ENCODE results near the gene GPN2. TPM values are rescaled to one million over a fixed set of nuclear protein-coding genes. Genes with fewer than 3 reads are reported as not detected.
"Not testable (repeated sequence)": the region's sequence is repeated elsewhere in the genome, so short reads cannot be mapped to it uniquely, and the experiment has no call there.

Gene GPN2
- total RNA-seq, 1 experiment from 2014 or later = 6.0 TPM

GRCh38 chr1:26900815-26901511 lies 10.9 kb upstream of the GPN2 start:
- no peak for DNase-seq (ENCODE audit: low spot score)

- DNase-seq (ENCODE audit: low spot score) = peak; percentile 81
These were observed 10.1 kb upstream of the GPN2 start, which contains the start of gene GPATCH3 for GRCh38 chr1:26900001-26900814. Gene GPATCH3, minus strand, starts transcription at chr1:26900467. Its CDS starts 25 bp downstream, at chr1:26900442.

- no peak for DNase-seq (ENCODE audit: low spot score)
These were observed 7.3 kb upstream of the GPN2 start for GRCh38 chr1:26897351-26897750.

GRCh38 chr1:26894263-26894662 lies 4.2 kb upstream of the GPN2 start:
- no peak for DNase-seq (ENCODE audit: low spot score)

GRCh38 chr1:26890467-26890796 lies 349 bp upstream of the GPN2 start:
- DNase-seq (ENCODE audit: low spot score) = no peak

- no peak for DNase-seq (ENCODE audit: low spot score)
These were observed 1.9 kb downstream of the GPN2 start for GRCh38 chr1:26888231-26888630.

GRCh38 chr1:26887125-26887524 lies 3.0 kb downstream of the GPN2 start:
- DNase-seq (ENCODE audit: low spot score) = peak; percentile 24

GRCh38 chr1:26882696-26883463 lies 7.2 kb downstream of the GPN2 start:
- DNase-seq (ENCODE audit: low spot score) = no peak

GRCh38 chr1:26881611-26882010 lies 8.5 kb downstream of the GPN2 start:
- not testable (repeated sequence) for DNase-seq (ENCODE audit: low spot score)

- DNase-seq (ENCODE audit: low spot score) = no peak
These were observed 10.3 kb downstream of the GPN2 start for GRCh38 chr1:26879793-26880192.

GRCh38 chr1:26877326-26877725 lies 12.8 kb downstream of the GPN2 start:
- no peak for DNase-seq (ENCODE audit: low spot score)

GRCh38 chr1:26874896-26875295 lies 15.2 kb downstream of the GPN2 start:
- DNase-seq (ENCODE audit: low spot score) = no peak

- DNase-seq (ENCODE audit: low spot score) = not testable (repeated sequence)
These were observed 17.0 kb downstream of the GPN2 start for GRCh38 chr1:26873097-26873496.

GRCh38 chr1:26864610-26865480 lies 25.2 kb downstream of the GPN2 start:
- DNase-seq (ENCODE audit: low spot score) = peak; percentile 92

- no peak for DNase-seq (ENCODE audit: low spot score)
These were observed 26.4 kb downstream of the GPN2 start for GRCh38 chr1:26863685-26864077.

- peak; percentile 85 for DNase-seq (ENCODE audit: low spot score)
These were observed 27.1 kb downstream of the GPN2 start, which contains the start of gene SFN for GRCh38 chr1:26862781-26863684. Gene SFN, plus strand, starts transcription at chr1:26863149. Its CDS starts 64 bp downstream, at chr1:26863213.

- DNase-seq (ENCODE audit: low spot score) = peak; percentile 63
These were observed 28.1 kb downstream of the GPN2 start for GRCh38 chr1:26861889-26862378.

- peak; percentile 37 for DNase-seq (ENCODE audit: low spot score)
These were observed 28.8 kb downstream of the GPN2 start for GRCh38 chr1:26861286-26861701.

GRCh38 chr1:26858891-26859640 lies 31.0 kb downstream of the GPN2 start:
- DNase-seq (ENCODE audit: low spot score) = no peak

Measured in A172 (cell line).